Progenitor cell of endocrine pancreas (in vitro differentiated cells): ENCODE data around the gene MMP7. TPM values are rescaled to one million over a fixed set of nuclear protein-coding genes. Genes with fewer than 3 reads are reported as not detected.

ENCODE experiments used
- DNase-seq: peaks from one replicate; pipeline ENCODE4 v3.0.0; 2021; ENCODE audit warnings: low spot score; ENCODE audit not compliant: unreplicated experiment
- H3K27ac Mint-ChIP-seq: 2 replicates; pipeline ENCODE4 v1.8.0; 2021; ENCODE audit warnings: mild to moderate bottlenecking, moderate library complexity, mixed read lengths
- H3K27me3 Mint-ChIP-seq: 2 replicates; pipeline ENCODE4 v1.8.0; 2021; ENCODE audit warnings: mixed read lengths
- H3K36me3 Mint-ChIP-seq: 2 replicates; pipeline ENCODE4 v1.8.0; 2022; ENCODE audit warnings: mixed read lengths; ENCODE audit not compliant: insufficient read depth
- H3K4me1 Mint-ChIP-seq: 2 replicates; pipeline ENCODE4 v1.8.0; 2021; ENCODE audit warnings: low read depth, mixed read lengths
- H3K4me3 Mint-ChIP-seq: 2 replicates; pipeline ENCODE4 v1.8.0; 2021; ENCODE audit warnings: low read depth, mild to moderate bottlenecking, moderate library complexity, mixed read lengths
- H3K9me3 Mint-ChIP-seq: 2 replicates; pipeline ENCODE4 v1.8.0; 2021; ENCODE audit warnings: low read depth, mixed read lengths
- CTCF ChIP-seq: fragments of 200-600 bp; sonication (generic); IDR thresholded peaks from one replicate; pipeline ENCODE4 v1.5.0; 2021; ENCODE audit warnings: antibody characterized with exemption, mild to moderate bottlenecking; ENCODE audit not compliant: unreplicated experiment
- total RNA-seq: library from RNA; stranded (reverse); gene quantifications from 2 replicates; pipeline ENCODE4 v1.2.1, GENCODE V29; 2021

Gene MMP7
- total RNA-seq, 1 donor from 2014 or later, result not detected

GRCh38 chr11:102528618-102529017 is 1.9 kb downstream of the MMP7 start:
- Mint-ChIP-seq H3K27ac (no peak overlapping the region), H3K36me3 (no peaks in the 10 kb centered on the region), H3K27me3 (no peaks in the 10 kb centered on the region), H3K4me1 (no peaks in the 10 kb centered on the region), H3K9me3 (no peaks in the 10 kb centered on the region), H3K4me3 (no peak overlapping the region)
- no peak for DNase-seq
- TF ChIP-seq CTCF, result no peak

- no peaks in the 10 kb centered on the region for H3K4me1 Mint-ChIP-seq
- no peaks in the 10 kb centered on the region for H3K36me3 Mint-ChIP-seq
- H3K27me3 Mint-ChIP-seq, result no peaks in the 10 kb centered on the region
- no peak for TF ChIP-seq CTCF
- DNase-seq, result no peak
- no peaks in the 10 kb centered on the region for H3K9me3 Mint-ChIP-seq
- H3K4me3 Mint-ChIP-seq, result no peak overlapping the region
- no peak overlapping the region for H3K27ac Mint-ChIP-seq
These were observed 2.9 kb downstream of the MMP7 start for GRCh38 chr11:102527684-102528083.

GRCh38 chr11:102527041-102527440 is 3.5 kb downstream of the MMP7 start:
- TF ChIP-seq CTCF, result no peak
- Mint-ChIP-seq H3K36me3 (no peaks in the 10 kb centered on the region), H3K4me1 (no peaks in the 10 kb centered on the region)

GRCh38 chr11:102523887-102524286 is 6.7 kb downstream of the MMP7 start:
- Mint-ChIP-seq H3K27me3 (peaks cover 2% of the 10 kb centered on the region), H3K36me3 (no peaks in the 10 kb centered on the region), H3K4me1 (no peaks in the 10 kb centered on the region)

More at GRCh38 chr11:102527041-102527440, 3.5 kb downstream of the MMP7 start:
- H3K4me3 Mint-ChIP-seq, result no peak overlapping the region
- no peak for DNase-seq
- no peak overlapping the region for H3K27ac Mint-ChIP-seq
- H3K9me3 Mint-ChIP-seq, result no peaks in the 10 kb centered on the region
- H3K27me3 Mint-ChIP-seq, result no peaks in the 10 kb centered on the region

GRCh38 chr11:102523189-102523570 is 7.4 kb downstream of the MMP7 start:
- DNase-seq, result no peak
- H3K9me3 Mint-ChIP-seq, result no peaks in the 10 kb centered on the region
- TF ChIP-seq CTCF, result no peak

More at GRCh38 chr11:102523887-102524286, 6.7 kb downstream of the MMP7 start:
- no peak for DNase-seq
- Mint-ChIP-seq H3K4me3 (no peak overlapping the region), H3K9me3 (no peaks in the 10 kb centered on the region), H3K27ac (no peak overlapping the region)
- TF ChIP-seq CTCF, result no peak

More at GRCh38 chr11:102523189-102523570, 7.4 kb downstream of the MMP7 start:
- no peak overlapping the region for H3K27ac Mint-ChIP-seq
- H3K27me3 Mint-ChIP-seq, result peaks cover 2% of the 10 kb centered on the region
- no peaks in the 10 kb centered on the region for H3K36me3 Mint-ChIP-seq
- no peak overlapping the region for H3K4me3 Mint-ChIP-seq
- no peaks in the 10 kb centered on the region for H3K4me1 Mint-ChIP-seq
